ENCODE measurements around the gene SPATA21.

DNA sequence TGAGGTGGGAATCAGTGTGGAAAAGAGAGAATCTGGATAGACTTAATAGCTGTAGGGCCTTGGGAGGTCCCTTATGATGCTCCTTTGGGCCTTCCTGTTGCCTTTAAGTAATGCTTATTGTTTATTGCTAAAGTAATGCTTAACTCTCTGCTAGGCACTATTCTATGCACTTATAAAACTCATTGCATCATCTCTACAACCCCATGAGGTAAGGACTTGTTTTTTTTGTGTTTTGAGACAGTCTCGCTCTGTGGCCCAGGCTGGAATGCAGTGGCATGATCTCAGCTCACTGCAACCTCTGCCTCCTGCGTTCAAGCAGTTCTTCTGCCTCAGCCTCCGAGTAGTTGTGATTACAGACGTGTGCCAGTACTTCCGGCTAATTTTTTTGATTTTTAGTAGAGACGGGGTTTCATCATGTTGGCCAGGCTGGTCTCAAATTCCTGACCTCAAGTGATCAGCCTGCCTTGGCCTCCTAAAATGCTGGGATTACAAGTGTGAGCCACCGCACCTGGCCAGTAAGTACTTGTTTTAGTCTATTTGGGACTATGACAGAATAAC, 25.6 kb upstream of the SPATA21 start:
- TF ChIP-seq, protein P1, sequence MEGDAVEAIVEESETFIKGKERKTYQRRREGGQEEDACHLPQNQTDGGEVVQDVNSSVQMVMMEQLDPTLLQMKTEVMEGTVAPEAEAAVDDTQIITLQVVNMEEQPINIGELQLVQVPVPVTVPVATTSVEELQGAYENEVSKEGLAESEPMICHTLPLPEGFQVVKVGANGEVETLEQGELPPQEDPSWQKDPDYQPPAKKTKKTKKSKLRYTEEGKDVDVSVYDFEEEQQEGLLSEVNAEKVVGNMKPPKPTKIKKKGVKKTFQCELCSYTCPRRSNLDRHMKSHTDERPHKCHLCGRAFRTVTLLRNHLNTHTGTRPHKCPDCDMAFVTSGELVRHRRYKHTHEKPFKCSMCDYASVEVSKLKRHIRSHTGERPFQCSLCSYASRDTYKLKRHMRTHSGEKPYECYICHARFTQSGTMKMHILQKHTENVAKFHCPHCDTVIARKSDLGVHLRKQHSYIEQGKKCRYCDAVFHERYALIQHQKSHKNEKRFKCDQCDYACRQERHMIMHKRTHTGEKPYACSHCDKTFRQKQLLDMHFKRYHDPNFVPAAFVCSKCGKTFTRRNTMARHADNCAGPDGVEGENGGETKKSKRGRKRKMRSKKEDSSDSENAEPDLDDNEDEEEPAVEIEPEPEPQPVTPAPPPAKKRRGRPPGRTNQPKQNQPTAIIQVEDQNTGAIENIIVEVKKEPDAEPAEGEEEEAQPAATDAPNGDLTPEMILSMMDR (IDR thresholded peaks at IDR 0.05), result no peak
- no peak for TF ChIP-seq POLR2A (IDR thresholded peaks at IDR 0.05)
